Heart left ventricle (tissue), 13 donors: ENCODE data around the gene APOBEC3F.
"Not testable (repeated sequence)": the region's sequence is repeated elsewhere in the genome, so short reads cannot be mapped to it uniquely, and the experiment has no call there.

ENCODE experiments used
- POLR2A ChIP-seq, 2 donors: fragments of 450-650 bp; IDR thresholded peaks; one replicate each; pipeline ENCODE4 v1.6.1; 2017; ENCODE audit warnings: antibody characterized with exemption in 2 of 2, mild to moderate bottlenecking in 2 of 2, moderate library complexity in 2 of 2
- TF ChIP-seq, protein P1 (sequence below), 12 donors: fragments of 200-600 bp; sonication (generic) in 4 of 12; IDR thresholded peaks; one replicate each; pipeline versions ENCODE4 v1.5.0 to v1.8.0; 2018 to 2022; ENCODE audit warnings: antibody characterized with exemption in 12 of 12, mild to moderate bottlenecking in 5 of 12
- donor health status: ischemic (EF 13 %, LVEDD 7.1; RV severe dilation, severe dysfunction).
- donor health status: DM: no; HTN: yes; CAD: no.
- donor health status: DM: no; HTN: no; CAD: no.
- donor health status: ischemic (EF 25% LVEDD 6.9; RV normal size, moderate dysfunction).
- donor health status: ischemic (EF 25% LVEDD 5.7; RV mildly dilated, moderate dysfunction).
- donor health status: ischemic (EF 35%, LVEDD 5.7; RV mildly dilated, moderate dysfunction).
- donor health status: nonischemic (EF 11% LVEDD 7.7; RV severe dilation, severe dysfunction).
- donor health status: DM: yes; HTN: yes; CAD: no.
- donor health status: PGD.
- donor health status: ischemic (EF 29% LVEDD 5.4; RV normal size, mild dysfunction).
- donor health status: nonischemic (EF 23%, LVEDD 6.1; RV moderate dilation, normal function).

DNA sequence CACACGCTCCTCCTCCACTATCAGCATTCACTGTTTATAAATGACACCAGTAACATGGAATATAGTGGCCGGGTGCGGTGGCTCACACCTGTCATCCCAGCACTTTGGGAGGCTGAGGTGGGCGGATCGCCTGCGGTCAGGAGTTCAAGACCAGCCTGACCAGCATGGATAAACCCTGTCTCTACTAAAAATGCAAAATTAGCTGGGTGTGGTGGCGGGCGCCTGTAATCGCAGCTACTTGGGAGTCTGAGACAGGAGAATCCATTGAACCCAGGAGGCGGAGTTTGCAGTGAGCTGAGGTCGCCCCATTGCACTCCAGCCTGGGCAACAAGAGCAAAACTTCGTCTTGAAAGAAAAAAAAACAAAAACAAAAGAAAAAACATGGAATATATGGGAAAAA, 37.2 kb downstream of the APOBEC3F start:
- not testable (repeated sequence) for TF ChIP-seq POLR2A (IDR thresholded peaks at IDR 0.05)
- TF ChIP-seq, protein P1, sequence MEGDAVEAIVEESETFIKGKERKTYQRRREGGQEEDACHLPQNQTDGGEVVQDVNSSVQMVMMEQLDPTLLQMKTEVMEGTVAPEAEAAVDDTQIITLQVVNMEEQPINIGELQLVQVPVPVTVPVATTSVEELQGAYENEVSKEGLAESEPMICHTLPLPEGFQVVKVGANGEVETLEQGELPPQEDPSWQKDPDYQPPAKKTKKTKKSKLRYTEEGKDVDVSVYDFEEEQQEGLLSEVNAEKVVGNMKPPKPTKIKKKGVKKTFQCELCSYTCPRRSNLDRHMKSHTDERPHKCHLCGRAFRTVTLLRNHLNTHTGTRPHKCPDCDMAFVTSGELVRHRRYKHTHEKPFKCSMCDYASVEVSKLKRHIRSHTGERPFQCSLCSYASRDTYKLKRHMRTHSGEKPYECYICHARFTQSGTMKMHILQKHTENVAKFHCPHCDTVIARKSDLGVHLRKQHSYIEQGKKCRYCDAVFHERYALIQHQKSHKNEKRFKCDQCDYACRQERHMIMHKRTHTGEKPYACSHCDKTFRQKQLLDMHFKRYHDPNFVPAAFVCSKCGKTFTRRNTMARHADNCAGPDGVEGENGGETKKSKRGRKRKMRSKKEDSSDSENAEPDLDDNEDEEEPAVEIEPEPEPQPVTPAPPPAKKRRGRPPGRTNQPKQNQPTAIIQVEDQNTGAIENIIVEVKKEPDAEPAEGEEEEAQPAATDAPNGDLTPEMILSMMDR (IDR thresholded peaks at IDR 0.05): not testable (repeated sequence)
